ENCODE data around the gene PLXNA2.

PLXNA2 gene

GRCh38 chr1:208085655-208086515 lies 158.3 kb downstream of the PLXNA2 start:
- no peak for DNase-seq

GRCh38 chr1:208084764-208085163 lies 159.4 kb downstream of the PLXNA2 start:
- DNase-seq = no peak

- no peak for DNase-seq
Observed at GRCh38 chr1:208084220-208084619, 160.0 kb downstream of the PLXNA2 start.

- DNase-seq = no peak
Observed at GRCh38 chr1:208083715-208084085, 160.5 kb downstream of the PLXNA2 start.

- DNase-seq = no peak
Observed at GRCh38 chr1:208083016-208083714, 161.0 kb downstream of the PLXNA2 start.

GRCh38 chr1:208081972-208082371 lies 162.2 kb downstream of the PLXNA2 start:
- DNase-seq = no peak

GRCh38 chr1:208080396-208081286 lies 163.5 kb downstream of the PLXNA2 start:
- DNase-seq = no peak

GRCh38 chr1:208079161-208079560 lies 165.0 kb downstream of the PLXNA2 start:
- no peak for DNase-seq

GRCh38 chr1:208078752-208079151 lies 165.4 kb downstream of the PLXNA2 start:
- no peak for DNase-seq

GRCh38 chr1:208077232-208078075 lies 166.7 kb downstream of the PLXNA2 start:
- no peak for DNase-seq

GRCh38 chr1:208074353-208074752 lies 169.8 kb downstream of the PLXNA2 start:
- no peak for DNase-seq

GRCh38 chr1:208071435-208072031 lies 172.7 kb downstream of the PLXNA2 start:
- DNase-seq = no peak

GRCh38 chr1:208069908-208070307 lies 174.3 kb downstream of the PLXNA2 start:
- DNase-seq = no peak

- DNase-seq = no peak
Observed at GRCh38 chr1:208069317-208069716, 174.9 kb downstream of the PLXNA2 start.

- DNase-seq = no peak
Observed at GRCh38 chr1:208068908-208069307, 175.3 kb downstream of the PLXNA2 start.

GRCh38 chr1:208068407-208068806 lies 175.8 kb downstream of the PLXNA2 start:
- DNase-seq = no peak

GRCh38 chr1:208066583-208066982 lies 177.6 kb downstream of the PLXNA2 start:
- DNase-seq = no peak

GRCh38 chr1:208065862-208066261 lies 178.3 kb downstream of the PLXNA2 start:
- DNase-seq = no peak

- DNase-seq = no peak
Observed at GRCh38 chr1:208061632-208062031, 182.6 kb downstream of the PLXNA2 start.

GRCh38 chr1:208061118-208061517 lies 183.1 kb downstream of the PLXNA2 start:
- DNase-seq = no peak

GRCh38 chr1:208060215-208060869 lies 183.8 kb downstream of the PLXNA2 start:
- no peak for DNase-seq
